Right lobe of liver (tissue), 4 donors: Measurements from ENCODE around the gene CCSER1.

Experiments used
- CTCF ChIP-seq, 4 donors: fragments of 200-600 bp in 3 of 4; fragments of 450-650 bp in 1 of 4; IDR thresholded peaks; one replicate each; pipeline versions ENCODE4 v1.5.1 to v1.8.0; 2016 to 2022; ENCODE audit warnings: antibody characterized with exemption in 4 of 4, mild to moderate bottlenecking in 2 of 4
- POLR2A ChIP-seq: fragments of 450-650 bp; IDR thresholded peaks from one replicate; pipeline ENCODE4 v1.6.1; 2017; ENCODE audit warnings: antibody characterized with exemption, mild to moderate bottlenecking
- donor health status: DM: no; HTN: no; CAD: no.
- donor health status: DM: no; HTN: no; CAD: no.
- donor health status: DM: no; HTN: yes; CAD: no.

GRCh38 chr4:91373546-91373945, 1246.4 kb downstream of the CCSER1 start:
- TF ChIP-seq CTCF (IDR thresholded peaks at IDR 0.05) (no peak), POLR2A (no peak)
